ENCODE results near the gene WWOX.

WWOX gene

DNA sequence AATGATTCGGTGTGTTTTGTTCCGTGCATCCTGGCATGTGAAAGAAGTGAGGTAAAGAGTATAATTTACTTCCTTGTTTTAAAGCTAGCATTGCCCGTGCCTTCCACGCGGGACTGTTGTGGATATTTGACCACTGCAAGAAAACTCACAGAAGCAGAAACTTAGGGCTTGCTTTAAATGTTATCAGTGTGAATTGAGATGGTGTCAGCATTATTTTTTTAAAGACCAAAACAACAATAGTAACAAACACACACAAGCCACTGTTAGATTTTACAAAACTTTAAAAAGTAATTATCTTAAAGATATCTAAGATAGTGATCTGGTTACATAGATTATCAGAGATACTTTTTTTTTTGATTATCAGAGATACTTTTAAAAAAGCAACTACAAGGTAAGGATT, 47.4 kb downstream of the WWOX start:
- DNase-seq (ENCODE audit: low spot score), result no peak

DNA sequence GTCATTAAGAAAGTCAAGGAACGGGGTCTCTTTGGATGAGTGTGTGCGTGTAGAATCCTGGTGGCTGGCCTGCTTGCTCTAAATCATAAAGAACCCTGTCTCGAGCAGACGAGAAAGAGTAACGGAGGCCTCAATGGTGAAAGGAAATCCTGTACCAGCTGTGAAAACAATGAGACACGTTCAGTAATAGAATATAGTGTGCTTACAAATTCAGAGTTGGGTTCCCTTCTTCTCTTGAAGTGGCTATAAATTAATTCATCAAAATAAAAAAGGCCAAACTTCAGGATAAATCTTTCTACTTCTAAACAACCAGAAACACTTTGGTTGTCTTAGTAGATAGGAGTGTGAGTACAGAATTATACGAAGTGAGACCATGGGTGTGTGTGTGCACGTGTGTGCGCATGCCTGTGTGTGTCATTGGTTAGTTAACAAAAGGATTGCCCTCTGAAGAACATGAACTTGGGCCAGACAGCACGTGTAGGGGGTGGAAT, 48.5 kb downstream of the WWOX start:
- no peak for DNase-seq (ENCODE audit: low spot score)

DNA sequence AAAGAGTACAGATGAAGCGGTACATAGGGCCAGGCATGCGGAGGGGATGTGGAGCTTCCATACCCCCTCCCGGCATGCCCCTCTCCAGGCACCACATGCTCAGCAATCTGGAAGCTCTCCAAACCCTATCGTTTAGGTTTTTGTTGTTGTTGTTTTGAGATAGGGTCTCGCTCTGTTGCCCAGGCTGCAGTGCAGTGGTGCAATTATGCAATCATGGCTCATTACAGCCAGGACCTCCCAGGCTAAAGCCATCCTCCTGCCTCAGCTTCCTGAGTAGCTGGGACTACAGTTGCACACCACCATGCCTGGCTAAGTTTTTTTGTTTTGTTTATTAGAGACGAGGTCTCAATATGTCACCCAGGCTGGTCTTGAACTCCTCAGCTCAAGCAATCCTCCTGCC, 50.8 kb downstream of the WWOX start:
- DNase-seq (ENCODE audit: low spot score), result no peak

DNA sequence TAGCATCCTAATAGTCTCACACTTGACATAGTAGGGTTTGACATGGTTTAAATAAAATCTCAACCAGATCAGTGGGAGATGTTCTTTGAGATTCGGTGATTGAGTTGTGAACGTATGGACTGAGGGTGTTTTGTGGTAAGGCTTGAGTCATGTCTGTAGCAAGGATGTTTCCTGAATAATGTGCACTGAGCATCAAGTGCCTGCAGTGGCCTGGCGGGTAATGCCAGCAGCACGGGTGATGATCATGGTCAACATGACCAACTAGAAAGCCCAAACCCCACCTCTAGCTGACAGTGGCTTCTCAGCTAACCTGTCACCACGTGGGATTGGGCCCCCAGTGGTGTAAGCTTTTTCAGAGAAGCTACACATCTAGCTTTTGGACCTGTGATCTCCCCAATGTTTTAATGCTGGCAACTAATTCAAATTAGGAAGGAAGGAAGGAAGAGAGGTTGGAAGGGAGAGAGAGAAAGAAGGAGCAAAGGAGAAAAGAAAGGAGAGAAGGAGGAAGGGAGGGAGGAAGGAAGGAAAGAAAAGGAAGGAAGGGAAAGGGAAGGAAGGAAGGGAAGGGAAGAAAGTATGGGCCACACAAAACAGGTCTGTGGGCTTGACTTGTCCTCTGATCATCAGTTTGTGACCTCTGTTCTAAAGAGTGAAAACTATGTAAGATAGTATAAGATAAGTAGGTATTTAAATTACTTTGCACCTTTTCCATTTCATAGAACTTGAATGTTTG, 55.4 kb downstream of the WWOX start:
- DNase-seq (ENCODE audit: low spot score), result no peak

DNA sequence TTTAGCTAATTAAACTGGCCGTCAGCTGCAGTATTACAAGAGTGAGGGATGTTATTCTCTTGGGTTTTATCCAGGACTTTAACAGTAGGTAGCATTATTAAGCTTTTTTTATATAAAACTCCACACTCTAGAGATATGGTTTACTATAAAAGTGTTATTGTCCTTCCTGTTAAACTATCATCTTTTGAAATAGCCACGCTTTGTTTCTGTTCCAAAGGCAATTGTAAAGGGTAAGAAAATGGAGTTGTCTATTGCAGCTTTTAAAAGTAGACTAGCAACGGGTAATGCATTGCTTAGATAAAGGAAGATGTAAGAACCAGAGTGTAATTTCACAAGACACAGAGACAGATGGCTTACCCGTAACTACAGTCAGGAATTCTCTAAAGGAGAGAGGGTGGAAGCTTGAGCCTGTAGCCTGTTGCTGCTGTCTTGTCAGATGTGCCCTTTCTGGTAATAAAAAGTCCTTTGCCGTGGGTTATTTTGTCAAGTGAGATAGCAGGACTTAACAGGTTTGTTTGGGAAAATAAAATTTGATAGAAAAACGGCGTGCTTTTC, 56.4 kb downstream of the WWOX start:
- no peak for DNase-seq (ENCODE audit: low spot score)

DNA sequence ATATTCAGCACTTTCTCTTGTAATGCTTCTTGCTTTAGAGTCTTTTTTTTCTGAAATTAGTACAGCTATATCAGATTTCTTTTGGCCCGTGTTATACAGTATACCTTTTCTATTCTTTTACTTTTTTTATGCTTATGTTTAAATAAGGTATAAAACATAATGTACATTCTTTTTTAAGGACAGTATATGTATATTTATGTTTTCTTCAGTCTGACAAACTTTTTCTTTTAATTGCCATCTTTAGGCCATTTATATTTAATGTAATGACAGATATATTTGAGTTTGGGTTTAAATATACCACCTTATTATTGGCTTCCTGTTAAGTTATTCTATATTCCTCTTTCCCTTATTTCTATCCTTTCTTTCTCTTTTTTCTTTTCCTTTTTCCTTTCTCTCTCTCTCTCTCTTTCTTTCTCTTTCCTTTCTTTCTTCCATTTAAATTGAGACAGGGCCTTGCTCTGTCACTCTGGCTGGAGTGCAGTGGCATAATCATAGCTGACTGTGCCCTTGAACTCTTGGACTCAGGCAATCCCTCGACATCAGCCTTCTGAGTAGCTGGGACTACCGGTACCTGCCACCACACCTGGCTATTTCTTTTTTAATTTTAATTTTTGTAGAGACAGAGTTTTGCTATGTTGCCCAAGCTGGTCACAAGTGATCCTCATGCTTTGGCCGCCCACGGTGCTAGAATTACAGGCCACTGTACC, 61.7 kb downstream of the WWOX start:
- no peak for DNase-seq (ENCODE audit: low spot score)

DNA sequence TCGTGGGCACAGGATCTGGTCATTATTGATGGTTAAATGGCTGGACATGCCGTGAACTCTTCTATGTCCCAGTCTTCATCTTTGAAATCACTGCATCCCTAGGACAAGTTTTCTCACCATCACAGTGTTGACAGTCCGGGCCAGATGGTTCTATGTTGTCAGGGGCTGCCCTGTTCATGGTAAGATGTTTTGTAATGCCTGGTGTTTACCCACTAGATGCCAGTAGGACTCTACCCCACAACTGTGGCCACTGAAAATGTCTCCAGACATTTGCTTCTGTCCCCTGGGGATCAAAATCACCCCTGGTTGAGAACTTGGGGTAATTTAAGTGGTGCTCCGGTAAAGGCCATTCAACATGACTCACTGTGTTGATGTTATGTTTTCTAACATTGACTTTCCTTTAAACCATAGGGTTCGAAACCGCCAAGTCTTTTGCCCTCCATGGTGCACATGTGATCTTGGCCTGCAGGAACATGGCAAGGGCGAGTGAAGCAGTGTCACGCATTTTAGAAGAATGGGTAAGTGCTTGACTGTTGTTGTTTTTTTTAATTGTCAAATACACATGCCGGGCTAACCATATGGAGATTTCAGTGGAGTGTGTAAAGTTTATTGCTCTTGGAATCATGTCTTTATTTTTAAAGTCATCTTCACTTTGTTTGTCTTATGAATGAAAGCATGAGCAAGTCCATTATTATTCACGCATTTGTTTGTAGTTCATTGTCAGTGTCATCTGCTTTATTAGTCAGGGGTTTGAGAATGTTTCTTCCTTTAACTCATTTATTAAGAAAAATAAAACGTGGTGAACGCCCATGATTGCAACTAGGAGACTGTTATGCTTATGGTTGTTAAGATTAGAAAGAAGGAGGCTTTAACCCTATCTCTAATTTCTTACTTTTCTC, 64.6 kb downstream of the WWOX start:
- no peak for DNase-seq (ENCODE audit: low spot score)

DNA sequence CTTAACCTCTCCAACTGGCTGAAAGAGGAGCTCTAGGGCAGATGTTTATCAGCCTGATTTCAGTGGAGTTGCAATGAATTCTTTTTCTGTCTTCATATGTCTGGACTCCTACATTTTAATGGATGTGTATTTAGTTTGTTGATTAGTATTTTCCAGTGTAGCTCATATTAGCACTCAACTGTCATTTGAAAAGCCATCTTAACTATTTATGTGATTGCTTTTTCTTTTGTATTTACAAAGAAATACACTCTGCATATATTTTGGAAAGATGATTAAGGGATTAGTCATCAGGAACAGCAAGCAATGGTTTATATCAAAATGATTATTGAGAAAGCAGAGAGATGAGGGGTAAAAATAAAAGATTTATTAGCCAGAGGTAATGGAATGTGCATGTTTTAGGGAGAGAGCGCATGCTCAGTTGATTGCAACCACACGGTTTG, 71.1 kb downstream of the WWOX start:
- no peak for DNase-seq (ENCODE audit: low spot score)

DNA sequence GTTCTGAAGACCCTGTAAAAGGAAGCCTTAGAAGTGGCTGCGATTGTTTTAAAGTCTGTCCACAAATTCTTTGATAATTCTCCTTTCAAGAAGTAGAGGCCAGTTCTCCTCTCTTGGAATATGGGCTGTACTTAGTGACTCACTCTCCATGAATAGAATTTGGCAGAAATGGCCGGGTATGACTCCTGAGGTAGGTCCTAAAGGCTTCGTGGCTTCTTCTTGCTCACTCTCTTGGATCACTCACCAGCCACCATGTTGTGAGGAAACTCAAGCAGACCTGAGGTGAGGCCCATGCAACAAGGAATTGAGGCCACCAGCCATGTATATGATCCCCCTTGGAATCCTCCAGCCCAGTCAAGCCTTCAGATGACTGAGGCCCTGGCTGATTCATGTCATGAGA, 75.8 kb downstream of the WWOX start:
- DNase-seq (ENCODE audit: low spot score), result no peak

DNA sequence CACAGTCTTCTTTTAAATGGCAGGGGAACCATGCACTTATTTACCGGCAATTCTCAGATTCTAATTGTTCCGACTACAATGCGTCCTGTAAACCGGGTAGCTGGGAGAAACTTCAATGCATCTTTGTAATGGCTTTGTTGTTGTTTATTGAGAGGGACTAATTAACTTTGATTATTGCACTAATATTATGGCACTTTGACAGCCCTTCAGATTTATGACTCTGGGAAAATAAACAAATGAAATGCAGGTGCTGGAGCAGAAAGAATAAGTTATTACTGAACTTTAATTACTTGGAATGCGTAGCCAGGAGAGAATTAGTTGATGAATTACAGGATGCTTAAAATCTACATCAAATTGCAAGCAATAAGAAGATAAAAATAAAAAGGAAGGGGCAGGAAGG, 77.0 kb downstream of the WWOX start:
- no peak for DNase-seq (ENCODE audit: low spot score)

DNA sequence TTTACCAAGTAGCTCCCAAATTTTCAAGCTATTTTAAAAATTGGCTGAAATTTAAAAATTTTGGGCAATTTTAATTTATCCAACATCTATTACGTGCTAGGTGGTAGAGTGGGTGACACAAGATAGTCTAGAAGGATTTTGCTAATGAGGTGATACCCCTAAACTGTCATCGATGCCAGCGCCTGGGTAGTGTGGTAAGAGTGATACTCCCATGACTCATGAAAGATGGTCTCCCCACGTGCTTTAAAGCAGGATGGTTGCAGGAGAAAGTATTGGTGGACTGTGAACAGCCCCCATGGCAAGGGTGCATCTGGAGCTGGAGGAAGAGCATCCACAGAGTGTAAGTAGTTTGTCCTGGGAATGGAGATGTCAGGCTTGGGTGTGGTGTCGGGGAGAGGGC, 77.8 kb downstream of the WWOX start:
- no peak for DNase-seq (ENCODE audit: low spot score)

DNA sequence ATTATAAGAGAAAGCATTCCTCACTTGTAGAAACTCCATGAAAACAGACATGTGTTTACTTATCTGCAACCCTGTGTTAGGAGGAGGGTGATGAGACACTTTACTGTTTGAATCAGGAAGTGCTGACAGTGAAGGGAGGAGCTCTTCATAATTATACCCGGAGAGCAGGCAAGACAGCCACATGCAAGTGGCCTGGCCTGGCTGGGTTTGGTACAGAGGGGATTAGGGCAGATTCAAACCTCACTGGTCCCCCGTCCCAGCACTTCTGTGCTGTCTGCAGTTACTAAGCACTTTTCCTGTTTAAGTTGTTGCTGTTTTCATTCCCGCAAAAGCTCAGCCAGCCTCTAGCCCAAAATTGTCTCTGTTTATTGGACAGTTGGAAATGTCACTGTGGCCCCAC, 78.5 kb downstream of the WWOX start:
- no peak for DNase-seq (ENCODE audit: low spot score)

DNA sequence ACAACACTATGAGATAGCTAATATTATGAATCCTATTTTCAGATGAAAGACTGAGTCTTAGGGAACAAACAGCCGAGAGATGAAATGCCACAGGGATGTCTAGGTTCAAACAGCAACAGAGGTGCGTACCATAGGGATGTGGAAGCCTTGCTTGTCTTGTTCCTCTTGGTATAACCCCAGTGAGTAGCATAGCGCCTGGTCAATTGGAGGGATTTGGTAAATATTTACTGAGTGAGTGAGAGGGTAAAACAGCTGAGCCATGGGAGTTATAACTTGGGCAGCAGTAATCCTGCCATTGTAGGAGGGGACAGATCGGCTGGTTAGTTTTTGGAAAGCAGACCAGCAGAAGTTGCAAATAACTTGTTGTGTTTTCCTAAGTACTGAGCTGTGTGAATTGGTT, 80.2 kb downstream of the WWOX start:
- DNase-seq (ENCODE audit: low spot score), result no peak

DNA sequence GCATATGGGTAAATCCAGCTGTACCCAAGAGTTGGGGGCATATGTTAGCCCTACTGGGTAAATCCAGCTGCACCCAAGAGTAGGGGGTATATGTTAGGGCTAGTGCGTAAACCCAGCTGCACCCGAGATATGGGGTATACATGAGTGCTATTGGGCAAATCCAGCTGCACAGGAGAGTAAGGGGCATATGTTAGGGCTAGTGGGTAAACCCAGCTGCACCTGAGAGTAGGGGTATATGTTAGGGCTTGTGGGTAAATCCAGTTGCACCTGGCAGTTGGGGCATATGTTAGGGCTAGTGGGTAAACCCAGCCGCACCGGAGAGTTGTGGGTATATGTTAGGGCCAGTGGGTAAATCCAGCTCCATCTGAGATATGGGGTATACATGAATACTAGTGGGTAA, 80.9 kb downstream of the WWOX start:
- no peak for DNase-seq (ENCODE audit: low spot score)

DNA sequence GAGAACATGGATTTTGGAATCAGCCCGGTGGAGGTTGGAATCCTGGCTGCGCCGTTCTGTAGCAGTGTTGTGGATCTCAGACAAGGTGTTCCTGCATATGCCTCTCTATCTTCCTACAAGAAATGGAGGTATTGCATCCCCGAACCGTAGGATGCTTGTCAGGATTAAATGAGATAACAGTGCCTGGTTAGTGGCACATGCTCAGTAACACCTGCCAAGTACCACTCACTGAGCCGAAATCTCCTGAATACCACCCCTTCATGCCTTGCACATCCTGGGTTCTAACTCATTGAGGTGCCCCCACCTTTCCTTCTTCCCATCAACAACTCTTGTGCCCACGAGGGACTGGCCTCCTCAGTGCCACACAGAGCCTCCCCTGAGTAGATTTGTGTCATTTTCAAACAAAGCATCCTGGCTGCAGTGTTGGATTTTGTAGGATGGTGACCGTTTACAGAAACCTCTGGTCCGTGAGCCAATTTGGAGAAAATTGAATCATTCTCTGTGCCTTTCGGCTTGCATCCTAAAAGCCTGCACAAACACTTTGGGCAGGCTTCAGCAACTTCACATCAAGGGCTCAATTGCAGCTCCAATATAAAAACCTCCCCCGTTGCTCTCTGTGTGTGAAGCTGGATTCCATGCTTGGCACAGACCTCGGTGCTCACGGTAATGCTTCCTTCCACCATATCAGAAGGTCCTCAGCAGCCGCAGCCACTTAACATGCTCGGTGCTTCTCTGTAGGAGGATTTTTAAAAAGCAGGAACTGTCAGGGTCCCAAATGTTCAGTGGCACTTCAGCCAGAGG, 84.2 kb downstream of the WWOX start:
- DNase-seq (ENCODE audit: low spot score), result no peak

DNA sequence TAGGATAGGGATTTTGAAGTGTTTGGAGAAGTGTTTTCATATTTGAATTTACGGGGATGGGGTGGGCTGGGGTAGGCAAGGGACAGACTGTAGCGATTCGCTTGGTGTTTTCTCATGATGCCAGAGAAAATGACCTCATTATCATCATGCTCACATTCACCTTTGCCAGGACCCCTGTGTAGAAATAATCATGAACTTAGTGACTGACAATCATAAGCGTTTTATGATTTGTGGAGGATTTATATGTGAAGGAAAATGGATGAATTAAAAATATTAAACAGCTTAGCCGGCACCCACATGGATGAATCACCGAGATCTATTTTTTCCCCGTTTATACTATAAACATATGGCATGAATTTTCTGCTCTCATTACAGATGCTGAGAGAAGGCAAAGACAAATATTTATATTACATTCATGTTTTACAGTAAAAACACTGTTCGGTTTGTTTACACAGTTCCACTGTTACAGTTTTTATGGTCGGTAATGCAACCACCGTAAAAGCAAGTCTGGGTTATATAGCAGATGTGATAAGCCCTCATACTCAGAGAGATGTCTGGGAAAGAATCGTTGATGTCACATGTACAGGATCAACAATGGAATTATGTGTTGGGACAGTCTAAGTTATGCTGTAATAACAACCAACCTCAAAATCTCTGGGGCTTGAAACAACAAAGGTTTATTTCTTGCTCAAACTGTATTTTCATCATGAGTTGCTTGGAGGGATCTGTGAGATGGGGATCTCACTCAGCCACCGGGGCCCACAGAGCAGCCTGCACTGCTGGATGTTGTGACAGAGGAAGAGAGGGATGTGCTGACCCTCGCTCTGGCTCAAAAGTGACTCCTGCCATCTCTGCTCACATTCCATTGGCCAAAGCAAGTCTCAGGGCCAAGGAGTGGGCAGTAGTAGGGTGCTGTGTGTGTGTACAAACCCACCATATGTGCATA, 85.1 kb downstream of the WWOX start:
- no peak for DNase-seq (ENCODE audit: low spot score)

DNA sequence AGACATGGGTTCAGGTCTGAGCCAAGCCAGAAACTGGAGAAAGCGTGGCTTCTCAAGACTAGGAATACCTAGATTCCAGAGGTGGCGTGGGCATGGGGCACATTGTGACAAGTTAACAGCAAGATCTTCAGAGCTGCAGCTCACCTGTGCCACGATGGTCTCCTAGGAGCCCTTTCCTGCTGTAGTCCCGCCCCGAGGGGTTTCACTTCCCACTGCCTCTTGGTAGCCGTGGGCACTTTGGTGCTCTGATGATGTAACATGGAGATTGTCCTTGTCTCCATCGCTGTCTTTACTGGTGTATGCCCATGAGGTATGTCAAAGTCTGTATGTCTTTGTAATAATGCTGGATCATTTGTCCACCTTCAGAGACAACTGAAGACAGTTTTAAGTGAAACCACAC, 89.7 kb downstream of the WWOX start:
- no peak for DNase-seq (ENCODE audit: low spot score)

DNA sequence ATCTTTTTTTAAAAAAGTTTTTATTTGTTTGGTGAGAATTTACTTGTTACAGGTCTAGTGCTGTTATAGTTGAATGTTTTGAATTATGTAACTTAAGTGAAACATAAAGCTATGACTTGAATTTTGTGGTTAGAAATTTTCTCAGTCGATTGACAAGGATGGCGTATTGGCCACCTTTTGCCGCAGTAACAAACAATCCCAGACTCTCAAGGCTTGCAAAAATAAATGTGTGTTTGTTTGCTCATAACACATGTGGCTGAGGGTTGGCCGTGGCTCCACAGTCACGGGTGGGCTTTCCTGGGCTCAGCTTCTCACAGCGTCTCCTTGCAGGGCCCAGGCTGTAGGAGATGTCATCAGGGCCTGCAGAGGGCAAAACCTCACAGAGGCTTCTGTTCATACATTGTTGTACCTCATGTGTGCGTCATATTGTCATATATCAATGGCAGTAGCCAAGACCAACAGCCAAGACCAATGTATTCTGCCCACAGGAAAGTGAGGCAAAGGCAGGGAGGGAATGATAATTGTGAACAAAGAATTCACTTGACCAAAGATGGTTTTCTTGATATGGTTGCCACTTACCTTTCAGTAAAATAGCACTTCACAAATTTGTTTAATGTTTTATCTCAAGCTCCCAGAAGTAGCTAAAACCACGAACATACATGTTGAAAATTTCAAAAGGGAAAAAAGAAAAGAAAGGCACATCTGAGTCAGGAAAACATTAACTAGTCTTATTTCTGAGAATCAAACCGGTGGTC, 93.5 kb downstream of the WWOX start:
- DNase-seq (ENCODE audit: low spot score), result no peak

DNA sequence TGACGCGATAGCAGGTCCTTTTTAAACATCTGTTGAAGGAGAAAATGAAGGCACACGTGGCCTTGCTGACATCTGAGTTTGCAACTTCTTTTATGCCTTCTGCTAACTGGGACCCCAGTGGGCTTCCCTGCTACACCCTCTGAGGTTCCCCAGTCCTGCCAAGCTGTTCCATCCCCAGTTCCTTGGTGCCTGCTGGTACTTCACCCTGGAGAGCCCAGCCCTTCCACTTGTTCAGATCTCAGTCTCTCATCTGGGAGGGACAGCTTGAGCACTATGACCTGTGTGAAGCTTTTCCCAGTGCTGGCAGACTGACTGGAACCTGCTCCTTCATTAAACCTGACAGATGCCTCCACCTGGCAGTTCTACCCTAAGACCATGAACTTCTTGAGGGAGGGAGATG, 95.5 kb downstream of the WWOX start:
- no peak for DNase-seq (ENCODE audit: low spot score)

DNA sequence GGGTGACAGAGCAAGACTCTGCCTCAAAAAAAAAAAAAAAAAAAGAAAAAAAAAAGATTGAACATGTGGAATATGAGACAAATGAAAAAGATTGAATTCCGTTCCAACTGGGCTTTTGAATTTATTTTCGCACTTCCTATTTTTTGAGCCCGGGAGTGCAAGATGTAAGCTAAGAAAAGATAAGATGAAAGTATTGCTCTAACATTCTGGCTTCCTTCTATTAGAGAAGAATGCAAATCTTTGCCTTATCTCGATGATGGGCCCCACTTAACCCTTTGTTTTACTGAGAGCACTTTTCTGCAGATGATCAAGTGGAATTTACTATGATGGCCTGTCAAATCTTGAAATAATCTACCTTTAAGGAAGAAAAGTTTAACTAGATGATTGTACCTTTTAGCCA, 96.3 kb downstream of the WWOX start:
- DNase-seq (ENCODE audit: low spot score), result no peak
